ENCODE measurements around the gene KCND1.

The KCND1 gene

DNA sequence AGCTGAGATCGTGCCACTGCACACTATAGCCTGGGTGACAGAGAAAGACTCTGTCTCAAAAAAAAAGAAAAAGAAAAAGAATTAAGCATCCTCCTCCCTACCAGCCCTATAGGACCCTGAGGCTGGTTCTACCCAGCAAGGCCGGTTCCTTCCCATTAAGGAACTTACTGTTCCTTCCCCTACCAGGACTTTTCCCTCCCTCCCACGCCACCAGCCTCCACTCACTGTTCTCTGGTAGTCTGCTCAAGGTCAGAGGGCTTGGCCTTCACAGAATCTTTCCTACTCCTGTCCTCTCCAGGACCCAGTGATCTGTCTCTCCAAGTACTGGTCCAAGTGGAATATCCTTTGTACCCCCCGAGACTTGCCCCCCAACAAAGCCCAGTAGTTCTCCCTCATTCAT, 29.0 kb upstream of the KCND1 start:
- no peak for DNase-seq (ENCODE audit: extremely low read depth, low read depth)
- TF ChIP-seq, protein P1, sequence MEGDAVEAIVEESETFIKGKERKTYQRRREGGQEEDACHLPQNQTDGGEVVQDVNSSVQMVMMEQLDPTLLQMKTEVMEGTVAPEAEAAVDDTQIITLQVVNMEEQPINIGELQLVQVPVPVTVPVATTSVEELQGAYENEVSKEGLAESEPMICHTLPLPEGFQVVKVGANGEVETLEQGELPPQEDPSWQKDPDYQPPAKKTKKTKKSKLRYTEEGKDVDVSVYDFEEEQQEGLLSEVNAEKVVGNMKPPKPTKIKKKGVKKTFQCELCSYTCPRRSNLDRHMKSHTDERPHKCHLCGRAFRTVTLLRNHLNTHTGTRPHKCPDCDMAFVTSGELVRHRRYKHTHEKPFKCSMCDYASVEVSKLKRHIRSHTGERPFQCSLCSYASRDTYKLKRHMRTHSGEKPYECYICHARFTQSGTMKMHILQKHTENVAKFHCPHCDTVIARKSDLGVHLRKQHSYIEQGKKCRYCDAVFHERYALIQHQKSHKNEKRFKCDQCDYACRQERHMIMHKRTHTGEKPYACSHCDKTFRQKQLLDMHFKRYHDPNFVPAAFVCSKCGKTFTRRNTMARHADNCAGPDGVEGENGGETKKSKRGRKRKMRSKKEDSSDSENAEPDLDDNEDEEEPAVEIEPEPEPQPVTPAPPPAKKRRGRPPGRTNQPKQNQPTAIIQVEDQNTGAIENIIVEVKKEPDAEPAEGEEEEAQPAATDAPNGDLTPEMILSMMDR (IDR thresholded peaks at IDR 0.05; ENCODE audit: low read depth, low read length): no peak

DNA sequence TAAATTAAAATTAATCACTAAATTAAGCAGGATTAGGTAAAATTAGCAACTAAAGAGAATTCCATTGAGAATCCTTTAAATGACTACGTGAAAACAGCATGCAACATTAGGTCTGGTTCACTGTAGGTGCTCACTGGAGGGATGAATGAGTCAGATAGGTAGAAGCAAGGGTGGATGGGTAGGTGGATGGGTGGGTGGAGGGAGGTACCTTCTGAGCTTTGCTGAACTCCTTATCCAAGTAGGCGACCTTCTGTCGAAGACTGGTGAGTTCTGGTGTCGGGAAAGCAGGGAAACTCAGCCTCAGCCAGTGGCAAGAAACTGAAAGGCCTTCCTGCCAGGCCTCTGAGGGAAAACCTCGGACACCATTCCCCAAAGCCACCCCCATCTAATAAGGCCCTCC, 27.4 kb upstream of the KCND1 start:
- no peak for DNase-seq (ENCODE audit: extremely low read depth, low read depth)
- TF ChIP-seq, protein P1 (IDR thresholded peaks at IDR 0.05; ENCODE audit: low read depth, low read length): no peak

DNA sequence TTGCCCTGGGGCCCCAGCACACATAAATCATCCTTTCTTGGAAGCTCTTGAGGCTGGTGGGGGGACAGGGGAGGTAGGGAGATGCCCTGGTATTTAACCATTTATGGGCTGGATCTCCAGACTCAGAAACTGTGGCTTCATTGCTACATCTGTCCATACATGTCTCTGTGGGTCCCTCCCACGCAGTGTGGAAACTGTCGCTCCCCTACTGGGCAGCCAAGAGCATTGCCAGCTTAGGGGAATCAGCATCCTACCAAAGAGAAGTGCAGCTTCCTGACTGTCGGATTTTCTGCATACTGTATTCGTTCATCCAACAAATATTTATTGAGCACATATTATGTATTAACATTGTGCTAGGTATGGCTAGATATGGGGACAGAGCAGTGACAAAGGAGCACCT, 26.7 kb upstream of the KCND1 start:
- TF ChIP-seq, protein P1 (IDR thresholded peaks at IDR 0.05; ENCODE audit: low read depth, low read length): no peak
- no peak for DNase-seq (ENCODE audit: extremely low read depth, low read depth)

DNA sequence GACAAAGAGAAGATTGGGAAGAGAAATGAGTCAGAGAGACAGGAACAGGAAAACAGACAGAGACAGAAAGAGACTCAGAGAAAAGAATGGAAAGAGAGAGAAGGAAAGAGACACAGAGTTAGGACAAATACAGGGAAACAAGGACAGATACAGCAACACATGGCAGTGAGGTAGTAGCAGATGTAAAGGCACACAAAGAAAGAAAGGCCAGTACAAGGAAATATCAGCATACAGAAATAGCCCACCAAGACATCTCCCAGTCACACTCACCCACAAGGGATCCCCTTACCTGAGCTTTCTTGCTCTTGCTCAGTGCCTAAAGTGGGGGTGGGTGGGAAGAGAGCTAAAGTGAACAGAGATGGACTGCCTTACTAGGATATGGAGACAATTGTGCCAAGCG, 26.2 kb upstream of the KCND1 start:
- TF ChIP-seq, protein P1 (IDR thresholded peaks at IDR 0.05; ENCODE audit: low read depth, low read length): no peak
- DNase-seq (ENCODE audit: extremely low read depth, low read depth): no peak

DNA sequence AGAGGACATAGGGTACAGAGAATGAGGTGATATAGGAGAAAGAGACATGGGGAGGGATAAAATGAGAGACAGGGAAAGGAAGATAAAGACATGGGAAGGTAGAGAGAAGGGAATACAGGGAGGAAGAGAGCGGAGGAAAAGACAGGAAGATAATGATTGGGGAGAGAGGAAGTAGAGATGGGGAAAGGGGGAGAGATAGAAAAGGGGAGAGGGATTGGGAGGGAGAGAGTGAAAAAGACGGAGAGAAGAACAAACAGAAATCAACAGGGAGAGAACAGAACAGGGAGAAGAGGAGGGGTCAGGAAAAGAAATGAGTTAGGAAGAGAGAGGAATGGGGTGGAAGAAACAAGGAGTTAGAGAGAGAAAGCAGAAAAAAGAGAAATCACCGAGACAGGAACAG, 25.8 kb upstream of the KCND1 start:
- DNase-seq (ENCODE audit: extremely low read depth, low read depth): no peak
- TF ChIP-seq, protein P1 (IDR thresholded peaks at IDR 0.05; ENCODE audit: low read depth, low read length): no peak

DNA sequence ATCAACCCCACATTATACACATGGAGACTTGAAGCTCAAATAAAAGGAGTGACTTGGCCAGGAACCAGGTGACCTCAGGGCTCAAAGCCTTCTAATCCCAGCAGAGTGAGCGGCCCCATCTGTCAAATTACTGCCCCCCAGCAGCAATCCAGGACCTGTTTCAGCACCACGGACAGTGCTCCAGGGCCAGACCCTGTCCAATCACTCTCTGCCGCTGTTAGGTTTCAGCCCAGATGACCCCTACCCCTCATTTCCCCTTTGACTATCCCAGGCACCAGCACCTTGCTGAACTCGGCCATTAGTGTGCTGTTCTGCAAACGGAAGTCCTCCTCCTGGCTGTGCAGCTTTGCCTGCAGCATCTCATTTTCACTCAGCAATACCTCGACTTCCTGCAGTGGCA, 25.3 kb upstream of the KCND1 start:
- TF ChIP-seq, protein P1 (IDR thresholded peaks at IDR 0.05; ENCODE audit: low read depth, low read length): no peak
- no peak for DNase-seq (ENCODE audit: extremely low read depth, low read depth)

DNA sequence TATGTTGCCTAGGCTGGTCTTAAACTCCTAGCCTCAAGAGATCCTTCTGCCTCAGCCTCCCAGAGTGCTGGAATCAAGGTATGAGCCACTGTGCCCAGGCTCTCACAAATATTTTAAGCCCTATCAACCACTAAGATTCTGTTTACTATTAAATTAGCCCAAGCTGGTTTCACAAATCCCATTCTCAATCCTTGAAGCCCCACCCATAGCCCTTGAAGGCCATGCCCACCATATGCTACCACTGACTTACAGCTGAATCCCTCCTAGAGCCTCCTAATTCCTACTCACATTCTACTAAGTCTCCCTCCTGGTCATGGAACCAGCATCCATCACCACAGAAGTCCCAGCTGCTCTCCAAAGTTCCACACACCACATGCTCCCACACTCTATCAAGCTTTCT, 20.7 kb upstream of the KCND1 start:
- TF ChIP-seq, protein P1 (IDR thresholded peaks at IDR 0.05; ENCODE audit: low read depth, low read length): no peak
- DNase-seq (ENCODE audit: extremely low read depth, low read depth): no peak
